IMR-90 (cell line): ENCODE measurements around the gene CLRN1. TPM values are rescaled to one million over a fixed set of nuclear protein-coding genes. Genes with fewer than 3 reads are reported as not detected.

Experiments
- ATAC-seq: fragments of 200-7000 bp; cut with Tn5 transposase; 2 replicates; pipeline ENCODE4 v1.9.1; 2020; ENCODE audit warnings: low read depth, mild to moderate bottlenecking, moderate library complexity
- BruUV-seq: library from RNA; stranded (reverse); fragments of 400-500 nt; replicated peaks from 2 replicates; lab custom pipeline; 2021; lab: Mats Ljungman, UMichigan
- CTCF ChIA-PET: fragments of 300-600 bp; formaldehyde crosslinking; extraction: SDS; loops from one replicate; lab custom pipeline; 2021; ENCODE audit warnings: antibody characterized with exemption; lab: Yijun Ruan, JAX
- POLR2A ChIA-PET: fragments of 300-600 bp; sonication (Branson Sonifier 250); formaldehyde crosslinking; loops from one replicate; lab custom pipeline; 2022; ENCODE audit warnings: antibody characterized with exemption; ENCODE audit not compliant: unreplicated experiment; lab: Charles Lee
- DNase-seq: peaks from one replicate; pipeline ENCODE4 v3.0.0; 2013
- H2AFZ ChIP-seq: replicated peaks from 2 replicates; pipeline ENCODE3; 2013; ENCODE audit warnings: low read length, mild to moderate bottlenecking; ENCODE audit not compliant: poor library complexity
- H2AK5ac ChIP-seq: 2 replicates; pipeline ENCODE4 v1.6.1; 2013; ENCODE audit warnings: low read depth, low read length, inconsistent platforms
- H2AK9ac ChIP-seq: replicated peaks from 2 replicates; pipeline ENCODE3; 2013; ENCODE audit warnings: mild to moderate bottlenecking, low read depth, low read length, moderate library complexity; ENCODE audit not compliant: poor library complexity
- H2BK120ac ChIP-seq: 2 replicates; pipeline ENCODE4 v1.6.1; 2013; ENCODE audit warnings: low read depth, low read length, inconsistent platforms
- H2BK15ac ChIP-seq: 3 replicates; pipeline ENCODE4 v1.6.1; 2013; ENCODE audit warnings: low read depth, low read length, inconsistent platforms
- H2BK20ac ChIP-seq: 2 replicates; pipeline ENCODE4 v1.6.1; 2013; ENCODE audit warnings: low read depth, mild to moderate bottlenecking, inconsistent platforms, low read length, moderate library complexity
- H2BK5ac ChIP-seq: 2 replicates; pipeline ENCODE4 v1.6.1; 2013; ENCODE audit warnings: mild to moderate bottlenecking, low read depth, low read length, inconsistent platforms; ENCODE audit not compliant: poor library complexity, severe bottlenecking
- H3K14ac ChIP-seq: replicated peaks from 2 replicates; pipeline ENCODE4 v1.6.1; 2013; ENCODE audit warnings: low read depth, low read length, inconsistent platforms
- H3K18ac ChIP-seq: 2 replicates; pipeline ENCODE4 v1.6.1; 2013; ENCODE audit warnings: low read depth, low read length, control low read depth
- H3K23ac ChIP-seq: 2 replicates; pipeline ENCODE4 v1.6.1; 2013; ENCODE audit warnings: low read depth, low read length, inconsistent platforms
- H3K27ac ChIP-seq: 2 replicates; pipeline ENCODE4 v1.5.1; 2013; ENCODE audit warnings: mild to moderate bottlenecking, control low read depth, low read length; ENCODE audit not compliant: insufficient read depth
- H3K27me3 ChIP-seq: 2 replicates; pipeline ENCODE4 v1.6.1; 2013; ENCODE audit warnings: low read length; ENCODE audit not compliant: control insufficient read depth, insufficient read depth
- H3K36me3 ChIP-seq: 2 replicates; pipeline ENCODE4 v1.6.1; 2013; ENCODE audit warnings: low read length, mixed read lengths; ENCODE audit not compliant: control insufficient read depth, insufficient read depth
- H3K4ac ChIP-seq: 2 replicates; pipeline ENCODE4 v1.6.1; 2013; ENCODE audit warnings: low read depth, low read length, inconsistent platforms
- H3K4me1 ChIP-seq: 2 replicates; pipeline ENCODE4 v1.6.1; 2013; ENCODE audit warnings: low read length, mixed read lengths; ENCODE audit not compliant: control insufficient read depth, insufficient read depth
- H3K4me2 ChIP-seq: 2 replicates; pipeline ENCODE4 v1.6.1; 2013; ENCODE audit warnings: low read depth, mild to moderate bottlenecking, control low read depth, low read length, moderate library complexity
- H3K4me3 ChIP-seq: 2 replicates; pipeline ENCODE4 v1.5.1; 2013; ENCODE audit warnings: low read depth, mild to moderate bottlenecking, control low read depth, low read length, moderate library complexity; ENCODE audit not compliant: insufficient read depth
- H3K56ac ChIP-seq: 2 replicates; pipeline ENCODE4 v1.6.1; 2013; ENCODE audit warnings: low read length, inconsistent platforms; ENCODE audit not compliant: insufficient read depth; ENCODE audit errors: extremely low read depth
- H3K79me1 ChIP-seq, 2 experiments: 2 replicates each; pipeline ENCODE4 v1.6.1; 2013; ENCODE audit warnings: low read length in 2 of 2, inconsistent platforms in 1 of 2, low read depth in 1 of 2
- H3K9ac ChIP-seq: 2 replicates; pipeline ENCODE4 v1.6.1; 2013; ENCODE audit warnings: low read depth, low read length, control low read depth
- H3K9me1 ChIP-seq: 2 replicates; pipeline ENCODE4 v1.6.1; 2013; ENCODE audit warnings: low read length, inconsistent platforms; ENCODE audit not compliant: insufficient read depth
- H3K9me3 ChIP-seq: 2 replicates; pipeline ENCODE4 v1.6.1; 2013; ENCODE audit warnings: low read length; ENCODE audit not compliant: control insufficient read depth, insufficient read depth
- H4K20me1 ChIP-seq: 2 replicates; pipeline ENCODE4 v1.6.1; 2013; ENCODE audit warnings: low read length, inconsistent platforms; ENCODE audit not compliant: insufficient read depth
- H4K5ac ChIP-seq: 2 replicates; pipeline ENCODE4 v1.6.1; 2013; ENCODE audit warnings: mild to moderate bottlenecking, low read depth, low read length, control low read depth
- H4K8ac ChIP-seq, 2 experiments: 2 replicates each; pipeline ENCODE4 v1.6.1; 2013; ENCODE audit warnings: low read depth in 2 of 2, low read length in 2 of 2, control low read depth in 1 of 2, inconsistent platforms in 1 of 2
- H4K91ac ChIP-seq: 2 replicates; pipeline ENCODE4 v1.6.1; 2013; ENCODE audit warnings: low read depth, low read length, inconsistent platforms; ENCODE audit not compliant: insufficient read depth
- BHLHE40 ChIP-seq: fragments of 150-350 bp; IDR thresholded peaks from 2 replicates; pipeline ENCODE4 v1.6.1; 2016; ENCODE audit warnings: mild to moderate bottlenecking, low read depth, low read length
- CEBPB ChIP-seq: IDR thresholded peaks from 2 replicates; pipeline ENCODE4 v1.6.1; 2012; ENCODE audit warnings: low read depth, low read length, improper control_type of control experiment
- CHD1 ChIP-seq: IDR thresholded peaks from 2 replicates; pipeline ENCODE4 v1.6.1; 2012; ENCODE audit warnings: low read depth, low read length, improper control_type of control experiment
- CTCF ChIP-seq: conservative IDR thresholded peaks from 2 replicates; pipeline ENCODE4 v1.5.1; 2012; ENCODE audit warnings: mild to moderate bottlenecking, low read depth, low read length, improper control_type of control experiment
- FOS ChIP-seq: fragments of 150-350 bp; IDR thresholded peaks from 2 replicates; pipeline ENCODE4 v1.6.1; 2016; ENCODE audit warnings: low read depth, low read length
- MAFK ChIP-seq: IDR thresholded peaks from 2 replicates; pipeline ENCODE4 v1.6.1; 2012; ENCODE audit warnings: low read depth, low read length, improper control_type of control experiment
- MAZ ChIP-seq: IDR thresholded peaks from 2 replicates; pipeline ENCODE4 v1.6.1; 2012; ENCODE audit warnings: low read depth, mild to moderate bottlenecking, low read length, improper control_type of control experiment, moderate library complexity, borderline replicate concordance
- MXI1 ChIP-seq: IDR thresholded peaks from 2 replicates; pipeline ENCODE4 v1.6.1; 2012; ENCODE audit warnings: low read depth, mild to moderate bottlenecking, low read length, moderate library complexity, borderline replicate concordance
- NFE2L2 ChIP-seq: fragments of 150-350 bp; IDR thresholded peaks from 2 replicates; pipeline ENCODE4 v1.6.1; 2016; ENCODE audit warnings: low read depth, mild to moderate bottlenecking, low read length
- POLR2A ChIP-seq: IDR thresholded peaks from 2 replicates; pipeline ENCODE4 v1.6.1; 2012; ENCODE audit warnings: mild to moderate bottlenecking, low read depth, low read length
- RAD21 ChIP-seq: IDR thresholded peaks from 2 replicates; pipeline ENCODE4 v1.6.1; 2012; ENCODE audit warnings: low read length, improper control_type of control experiment
- RCOR1 ChIP-seq: IDR thresholded peaks from 2 replicates; pipeline ENCODE4 v1.6.1; 2012; ENCODE audit warnings: mild to moderate bottlenecking, low read length, improper control_type of control experiment; ENCODE audit not compliant: insufficient replicate concordance
- SMC3 ChIP-seq: fragments of 150-350 bp; IDR thresholded peaks from 2 replicates; pipeline ENCODE4 v1.6.1; 2016; ENCODE audit warnings: low read depth, mild to moderate bottlenecking, antibody characterized with exemption, low read length, moderate library complexity
- USF2 ChIP-seq: fragments of 150-350 bp; IDR thresholded peaks from 2 replicates; pipeline ENCODE4 v1.6.1; 2017; ENCODE audit warnings: mild to moderate bottlenecking, antibody characterized with exemption, low read length, low read depth
- WGBS, 2 experiments: methylation state at CpG; one replicate each; pipeline versions ENCODE4 v1.1.5 to v1.1.7; 2013; ENCODE audit warnings: missing lambda C conversion rate in 2 of 2; ENCODE audit not compliant: insufficient read length in 1 of 2; ENCODE audit errors: extremely low coverage in 2 of 2; 5-methylcytosine and 5-hydroxymethylcytosine counted together
- dilution Hi-C: fragments of 300-500 bp; cut with HindIII; formaldehyde crosslinking; loops from one replicate; pipeline ENCODE4 v1.14.3; 2018; ENCODE audit warnings: low sequenced_read_pairs; ENCODE audit not compliant: unreplicated experiment
- in situ Hi-C: fragments of 300-500 bp; cut with MboI; formaldehyde crosslinking; loops from 3 replicates; pipeline ENCODE4 v1.14.3; 2019; ENCODE audit warnings: low sequenced_read_pairs, inconsistent platforms, mixed read lengths
- intact Hi-C: fragments of 100-400 bp; cut with micrococcal nuclease; formaldehyde crosslinking; loops from 2 replicates; pipeline ENCODE4 v1.10.0; 2022
- polyA plus RNA-seq, 3 experiments: library from polyadenylated mRNA; depleted of rRNA; stranded (reverse); fragments of >200 nt; gene quantifications; 2 replicates each; pipeline ENCODE4 v1.2.3, GENCODE V29; 2012; ENCODE audit warnings: low replicate concordance in 1 of 3
- total RNA-seq: library from RNA; depleted of rRNA; stranded (reverse); fragments of >200 nt; gene quantifications from 2 replicates; pipeline ENCODE4 v1.2.3, GENCODE V29; 2012
- TF ChIP-seq, protein P1 (sequence below): fragments of 150-350 bp; IDR thresholded peaks from 2 replicates; pipeline ENCODE4 v1.6.1; 2016; ENCODE audit warnings: low read depth, mild to moderate bottlenecking, low read length, moderate library complexity, borderline replicate concordance

The CLRN1 gene
- total and polyA plus RNA-seq, 2 of the 4 experiments (the other 2 are of a cell fraction), result not detected

DNA sequence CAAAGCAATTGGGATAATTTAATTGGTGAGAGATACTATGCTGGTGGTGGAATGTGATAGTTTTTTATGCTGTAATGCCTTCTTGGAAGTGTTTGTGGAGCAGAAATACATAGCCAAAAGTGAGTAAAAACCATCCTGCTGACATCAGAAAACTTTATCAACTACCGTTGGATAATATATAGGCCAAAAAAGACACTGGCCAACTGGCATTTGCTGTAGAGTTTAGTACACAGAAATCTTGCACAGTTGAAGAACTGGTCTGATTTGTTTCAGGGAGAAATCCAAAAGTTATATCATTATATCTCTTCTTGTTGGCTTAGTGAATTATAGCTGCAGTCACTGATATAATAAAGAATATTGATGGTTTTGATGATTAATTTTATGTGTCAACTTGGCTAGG, 66.8 kb downstream of the CLRN1 start:
- H2BK5ac ChIP-seq, result no peak overlapping the region
- peaks cover 3% of the 10 kb centered on the region; the same call in 1 of the 2 replicates for H3K9me1 ChIP-seq
- no peak overlapping the region for H3K56ac ChIP-seq
- H3K4me2 ChIP-seq, result no peak overlapping the region
- H3K4me1 ChIP-seq, result no peaks in the 10 kb centered on the region
- POLR2A ChIA-PET, result no interaction called here
- no peak overlapping the region for H3K9ac ChIP-seq
- no peaks in the 10 kb centered on the region for H4K20me1 ChIP-seq
- peaks cover 31% of the 10 kb centered on the region for H3K27me3 ChIP-seq
- no peak overlapping the region for H3K4me3 ChIP-seq
- no TSS peak for BruUV-seq
- no peak for DNase-seq
- H4K5ac ChIP-seq, result no peak overlapping the region
- WGBS, 2 experiments, result no CpG with 5 or more reads among the region's 1 CpG
- intact Hi-C loops (no loop called here), in situ Hi-C loops (loop anchor here (25.0 kb wide), 1 partner anchor 232 kb away; no protein-coding TSS in a partner anchor), dilution Hi-C loops (no loop called here)
- H2BK120ac ChIP-seq, result no peak overlapping the region
- H3K9me3 ChIP-seq, result no peaks in the 10 kb centered on the region
- H2AFZ ChIP-seq, result no peak overlapping the region
- no peak overlapping the region for H3K4ac ChIP-seq
- H3K18ac ChIP-seq, result no peak overlapping the region
- no peak overlapping the region for H2BK15ac ChIP-seq
- H4K91ac ChIP-seq, result no peak overlapping the region
- no peak overlapping the region for H2AK9ac ChIP-seq
- H3K27ac ChIP-seq, result no peak overlapping the region
- H3K14ac ChIP-seq, result no peak overlapping the region
- no peak for ATAC-seq
- H2BK20ac ChIP-seq, result no peak overlapping the region
- H3K36me3 ChIP-seq, result no peaks in the 10 kb centered on the region
- H3K23ac ChIP-seq, result no peak overlapping the region
- CTCF ChIA-PET, result no interaction called here
- TF ChIP-seq CTCF, result no peak
- TF ChIP-seq SMC3, result no peak
- TF ChIP-seq MAZ, result no peak
- TF ChIP-seq, protein P1, sequence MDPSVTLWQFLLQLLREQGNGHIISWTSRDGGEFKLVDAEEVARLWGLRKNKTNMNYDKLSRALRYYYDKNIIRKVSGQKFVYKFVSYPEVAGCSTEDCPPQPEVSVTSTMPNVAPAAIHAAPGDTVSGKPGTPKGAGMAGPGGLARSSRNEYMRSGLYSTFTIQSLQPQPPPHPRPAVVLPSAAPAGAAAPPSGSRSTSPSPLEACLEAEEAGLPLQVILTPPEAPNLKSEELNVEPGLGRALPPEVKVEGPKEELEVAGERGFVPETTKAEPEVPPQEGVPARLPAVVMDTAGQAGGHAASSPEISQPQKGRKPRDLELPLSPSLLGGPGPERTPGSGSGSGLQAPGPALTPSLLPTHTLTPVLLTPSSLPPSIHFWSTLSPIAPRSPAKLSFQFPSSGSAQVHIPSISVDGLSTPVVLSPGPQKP, result no peak
- no peak for TF ChIP-seq BHLHE40
- no peak for TF ChIP-seq USF2
- no peak for TF ChIP-seq FOS
- no peak for TF ChIP-seq RAD21
- TF ChIP-seq NFE2L2, result no peak
- no peak for TF ChIP-seq RCOR1
- no peak for TF ChIP-seq MAFK
- no peak for TF ChIP-seq MXI1
- no peak for TF ChIP-seq POLR2A
- TF ChIP-seq CHD1, result no peak
- TF ChIP-seq CEBPB, result no peak
- no peaks in the 10 kb centered on the region for H3K79me1 ChIP-seq
- H4K8ac ChIP-seq, result no peak overlapping the region
- H2AK5ac ChIP-seq, result no peak overlapping the region
